Tibial nerve (tissue), 4 donors: Measurements from ENCODE around the gene ASTN1. TPM values are rescaled to one million over a fixed set of nuclear protein-coding genes. Genes with fewer than 3 reads are reported as not detected.

Experiments
- DNase-seq, 2 donors: peaks; one replicate each; pipeline ENCODE4 v3.0.0-alpha.2; 2019; ENCODE audit warnings: low spot score in 2 of 2
- H3K27ac ChIP-seq, 4 donors: fragments of 200-600 bp; sonication (generic) in 3 of 4; one replicate each; pipeline ENCODE4 v1.5.1; 2017 to 2019; ENCODE audit warnings: mild to moderate bottlenecking in 1 of 4
- H3K27me3 ChIP-seq, 2 donors: fragments of 200-600 bp; sonication (generic) in 1 of 2; one replicate each; pipeline versions ENCODE4 v1.5.1 to v1.6.0; 2017 to 2019
- H3K36me3 ChIP-seq, 3 donors: fragments of 200-600 bp; sonication (generic); one replicate each; pipeline ENCODE4 v1.5.1; 2018 to 2019
- H3K4me1 ChIP-seq, 4 donors: fragments of 200-600 bp; sonication (generic) in 3 of 4; one replicate each; pipeline ENCODE4 v1.5.1; 2017 to 2019
- H3K4me3 ChIP-seq, 4 donors: fragments of 200-600 bp; sonication (generic) in 3 of 4; one replicate each; pipeline ENCODE4 v1.5.1; 2017 to 2019; ENCODE audit warnings: mild to moderate bottlenecking in 1 of 4, moderate library complexity in 1 of 4
- H3K9me3 ChIP-seq, 4 donors: fragments of 200-600 bp; sonication (generic) in 3 of 4; one replicate each; pipeline ENCODE4 v1.5.1; 2017 to 2019
- CTCF ChIP-seq, 5 experiments: fragments of 200-600 bp in 3 of 5; fragments of 450-650 bp in 2 of 5; sonication (generic) in 3 of 5; IDR thresholded peaks; one replicate each; pipeline ENCODE4 v1.5.1; 2016 to 2019; ENCODE audit warnings: antibody characterized with exemption in 5 of 5, mild to moderate bottlenecking in 3 of 5, moderate library complexity in 2 of 5
- EP300 ChIP-seq, 2 donors: sonication (generic); formaldehyde crosslinking; IDR thresholded peaks; one replicate each; pipeline ENCODE4 v1.6.1; 2017; ENCODE audit warnings: antibody characterized with exemption in 2 of 2, mild to moderate bottlenecking in 1 of 2
- POLR2A ChIP-seq, 2 donors: fragments of 450-650 bp; IDR thresholded peaks; one replicate each; pipeline ENCODE4 v1.6.1; 2017; ENCODE audit warnings: antibody characterized with exemption in 2 of 2, mild to moderate bottlenecking in 2 of 2, moderate library complexity in 2 of 2
- WGBS, 2 donors: methylation state at CpG; one replicate each; pipeline ENCODE4 v1.1.5; 2018; 5-methylcytosine and 5-hydroxymethylcytosine counted together
- total RNA-seq, 4 donors: library from RNA; depleted of rRNA; stranded (reverse); fragments of >200 nt; gene quantifications; one replicate each; pipeline ENCODE4 v1.1.0, GENCODE V29; 2016

ASTN1 gene
- total RNA-seq, 4 donors from 2014 or later = 0.30 to 0.63 TPM; not detected in 2

GRCh38 chr1:176932114-176933104, 232.1 kb downstream of the ASTN1 start:
- no peaks in the 10 kb centered on the region for H3K4me1 ChIP-seq
- no peaks in the 10 kb centered on the region for H3K9me3 ChIP-seq
- H3K27ac ChIP-seq = no peak overlapping the region
- no peak for DNase-seq
- TF ChIP-seq POLR2A (IDR thresholded peaks at IDR 0.05) (no peak), CTCF (IDR thresholded peaks at IDR 0.05) (no peak)
- no peak overlapping the region for H3K4me3 ChIP-seq
- H3K27me3 ChIP-seq = no peaks in the 10 kb centered on the region
- WGBS, 2 donors = 68 to 69% methylated on average over 7 of the region's 7 CpGs
- H3K36me3 ChIP-seq = no peaks in the 10 kb centered on the region

DNA sequence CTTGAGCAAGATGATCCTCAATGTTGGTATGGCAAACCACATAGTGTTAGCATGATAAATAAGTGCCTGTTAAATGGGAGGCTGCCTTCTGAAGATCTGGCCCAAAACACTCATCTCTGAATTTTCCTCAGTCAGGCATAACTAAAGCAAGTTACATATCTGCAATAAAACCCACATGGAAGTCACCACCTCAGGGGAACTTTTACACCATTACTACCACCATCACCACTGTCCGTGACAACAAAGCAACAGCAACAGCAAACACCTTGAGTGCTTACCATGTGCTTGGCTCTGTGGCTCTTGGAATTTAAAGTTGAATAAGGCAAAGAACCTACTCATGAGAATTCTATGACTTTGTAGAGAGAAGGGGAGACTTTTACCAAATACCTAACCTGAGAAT, 233.0 kb downstream of the ASTN1 start:
- Histone ChIP-seq H3K36me3 (no peaks in the 10 kb centered on the region), H3K4me1 (no peaks in the 10 kb centered on the region), H3K27ac (no peak overlapping the region), H3K9me3 (no peaks in the 10 kb centered on the region), H3K27me3 (no peaks in the 10 kb centered on the region), H3K4me3 (no peak overlapping the region)
- WGBS, 2 donors = 93 to 94% methylated on average over 1 of the region's 1 CpG
- DNase-seq = no peak
- TF ChIP-seq EP300 (IDR thresholded peaks at IDR 0.05) = no peak
- TF ChIP-seq POLR2A (IDR thresholded peaks at IDR 0.05) = no peak
- no peak for TF ChIP-seq CTCF (IDR thresholded peaks at IDR 0.05)

DNA sequence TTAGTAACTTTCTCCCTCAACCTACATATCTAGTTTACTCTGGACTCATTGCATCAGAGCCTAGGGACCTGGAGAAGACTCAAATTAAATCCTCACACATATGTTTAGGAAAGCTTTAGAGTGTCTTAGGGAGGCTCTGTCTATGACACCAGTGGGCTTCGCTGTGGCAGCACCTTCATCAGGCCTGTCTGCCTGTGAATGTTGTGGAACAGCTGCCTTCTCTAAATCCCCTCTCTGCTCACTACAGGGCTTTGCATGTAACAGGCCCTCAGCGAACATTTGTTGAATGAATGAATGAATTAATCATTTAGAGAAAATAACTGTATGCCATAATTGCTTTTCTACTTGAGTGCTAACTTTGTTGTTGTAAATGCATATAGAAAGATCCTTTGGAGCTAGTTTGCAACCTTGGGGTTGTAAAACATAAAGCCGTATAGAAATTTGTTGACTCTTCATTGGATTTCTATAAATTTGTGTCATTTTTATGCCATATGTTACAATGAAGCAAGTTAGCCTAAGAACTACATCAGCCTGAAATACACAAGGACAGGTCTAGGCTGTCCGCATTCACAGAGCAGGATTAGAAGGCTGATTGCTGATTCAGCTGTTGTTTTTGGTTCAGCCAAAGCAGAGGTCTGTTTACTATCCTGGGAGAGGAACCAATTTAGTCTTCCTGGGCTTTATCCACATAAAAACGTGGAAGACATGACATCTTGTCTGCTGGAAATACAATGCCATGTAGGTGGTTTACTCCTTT, 238.0 kb downstream of the ASTN1 start:
- 70 to 71% methylated on average over 5 of the region's 5 CpGs for WGBS, 2 donors
- H3K27ac ChIP-seq = no peak overlapping the region
- no peaks in the 10 kb centered on the region for H3K9me3 ChIP-seq
- no peak overlapping the region for H3K4me3 ChIP-seq
- H3K27me3 ChIP-seq = no peaks in the 10 kb centered on the region
- H3K36me3 ChIP-seq = no peaks in the 10 kb centered on the region
- no peaks in the 10 kb centered on the region for H3K4me1 ChIP-seq
- TF ChIP-seq CTCF (IDR thresholded peaks at IDR 0.05) = no peak
- DNase-seq = no peak

DNA sequence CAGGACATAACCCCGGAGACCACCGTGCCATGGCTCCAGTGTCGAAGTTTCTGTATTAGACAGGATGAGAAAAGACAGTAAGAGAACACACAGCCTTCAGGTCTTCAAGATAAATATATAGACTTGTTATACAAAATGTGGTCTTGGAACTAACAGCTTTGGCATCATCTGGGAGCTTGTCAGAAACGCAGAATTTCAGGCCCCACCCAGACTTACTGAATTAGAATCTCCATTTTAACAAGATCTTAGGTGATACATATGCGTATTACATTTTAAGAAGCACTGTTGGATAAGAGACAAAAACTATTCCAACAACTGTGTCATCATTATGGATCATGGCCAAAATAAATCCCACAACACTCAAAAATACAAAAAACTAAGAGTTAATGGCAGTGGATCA, 239.3 kb downstream of the ASTN1 start:
- DNase-seq = no peak
- H3K4me3 ChIP-seq = no peak overlapping the region
- no peaks in the 10 kb centered on the region for H3K27me3 ChIP-seq
- no peaks in the 10 kb centered on the region for H3K4me1 ChIP-seq
- no peak for TF ChIP-seq CTCF (IDR thresholded peaks at IDR 0.05)
- TF ChIP-seq POLR2A (IDR thresholded peaks at IDR 0.05) = no peak
- no peak for TF ChIP-seq EP300 (IDR thresholded peaks at IDR 0.05)
- H3K36me3 ChIP-seq = no peaks in the 10 kb centered on the region
- H3K9me3 ChIP-seq = no peaks in the 10 kb centered on the region
- no peak overlapping the region for H3K27ac ChIP-seq
- WGBS, 2 donors = 81 to 88% methylated on average over 5 of the region's 5 CpGs

- H3K4me1 ChIP-seq = no peaks in the 10 kb centered on the region
- H3K27me3 ChIP-seq = no peaks in the 10 kb centered on the region
- no peak overlapping the region for H3K4me3 ChIP-seq
- TF ChIP-seq CTCF (IDR thresholded peaks at IDR 0.05) (no peak), POLR2A (IDR thresholded peaks at IDR 0.05) (no peak), EP300 (IDR thresholded peaks at IDR 0.05) (no peak)
- DNase-seq = no peak
- no peaks in the 10 kb centered on the region for H3K9me3 ChIP-seq
- no peaks in the 10 kb centered on the region for H3K36me3 ChIP-seq
- WGBS, 2 donors = 73 to 90% methylated on average over 1 of the region's 1 CpG
- H3K27ac ChIP-seq = no peak overlapping the region
Measured at GRCh38 chr1:176923283-176923682, 241.2 kb downstream of the ASTN1 start.
